ENCODE measurements around the gene PHACTR1. TPM values are rescaled to one million over a fixed set of nuclear protein-coding genes. Genes with fewer than 3 reads are reported as not detected.

PHACTR1 gene
- total and polyA plus RNA-seq, 4 donors: 0.31 to 1.5 (median 0.79) TPM

DNA sequence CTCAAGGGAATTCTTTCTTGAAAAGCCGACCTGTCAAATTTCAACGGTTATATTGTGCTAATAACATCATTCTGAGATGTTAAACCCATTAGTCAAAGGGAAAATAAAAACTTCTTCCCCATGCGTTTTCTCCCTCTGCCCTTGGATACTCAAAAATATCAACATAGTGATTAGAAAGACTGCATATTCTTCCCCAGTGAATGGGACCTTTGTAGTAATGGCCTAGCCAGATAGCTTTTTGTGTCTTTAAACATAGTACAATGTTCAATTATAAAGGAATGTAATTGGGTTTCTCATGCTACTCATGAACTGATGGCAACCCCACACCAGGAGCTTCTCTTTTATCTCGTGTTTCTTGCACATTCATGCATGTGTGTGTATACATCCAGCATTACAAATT is 69.4 kb downstream of the PHACTR1 start:
- Histone ChIP-seq H3K27me3 (ENCODE audit: control insufficient read depth in 4 of 4, insufficient read depth in 4 of 4, low read length in 3 of 4) (peaks cover 0 to 2% (median 0%) of the 10 kb centered on the region in 4 donors), H3K9ac (ENCODE audit: low read depth in 1 of 2, low read length in 2 of 2) (no peak overlapping the region), H3K4me1 (ENCODE audit: control insufficient read depth in 4 of 4, insufficient read depth in 4 of 4, low read length in 3 of 4) (no peaks in the 10 kb centered on the region), H3K4me3 (ENCODE audit: low read depth in 1 of 3, low read length in 3 of 3) (no peak overlapping the region), H3K36me3 (ENCODE audit: control insufficient read depth in 4 of 4, insufficient read depth in 3 of 4, low read depth in 1 of 4, low read length in 3 of 4) (no peaks in the 10 kb centered on the region), H3K9me3 (ENCODE audit: control insufficient read depth in 4 of 4, low read length in 3 of 4) (no peaks in the 10 kb centered on the region), H3K27ac (ENCODE audit: low read depth in 1 of 2, low read length in 2 of 2) (no peak overlapping the region)
- DNase-seq (ENCODE audit: low spot score): no peak
- TF ChIP-seq, protein P1, sequence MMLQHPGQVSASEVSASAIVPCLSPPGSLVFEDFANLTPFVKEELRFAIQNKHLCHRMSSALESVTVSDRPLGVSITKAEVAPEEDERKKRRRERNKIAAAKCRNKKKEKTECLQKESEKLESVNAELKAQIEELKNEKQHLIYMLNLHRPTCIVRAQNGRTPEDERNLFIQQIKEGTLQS (IDR thresholded peaks at IDR 0.05): no peak
- TF ChIP-seq, protein P2, sequence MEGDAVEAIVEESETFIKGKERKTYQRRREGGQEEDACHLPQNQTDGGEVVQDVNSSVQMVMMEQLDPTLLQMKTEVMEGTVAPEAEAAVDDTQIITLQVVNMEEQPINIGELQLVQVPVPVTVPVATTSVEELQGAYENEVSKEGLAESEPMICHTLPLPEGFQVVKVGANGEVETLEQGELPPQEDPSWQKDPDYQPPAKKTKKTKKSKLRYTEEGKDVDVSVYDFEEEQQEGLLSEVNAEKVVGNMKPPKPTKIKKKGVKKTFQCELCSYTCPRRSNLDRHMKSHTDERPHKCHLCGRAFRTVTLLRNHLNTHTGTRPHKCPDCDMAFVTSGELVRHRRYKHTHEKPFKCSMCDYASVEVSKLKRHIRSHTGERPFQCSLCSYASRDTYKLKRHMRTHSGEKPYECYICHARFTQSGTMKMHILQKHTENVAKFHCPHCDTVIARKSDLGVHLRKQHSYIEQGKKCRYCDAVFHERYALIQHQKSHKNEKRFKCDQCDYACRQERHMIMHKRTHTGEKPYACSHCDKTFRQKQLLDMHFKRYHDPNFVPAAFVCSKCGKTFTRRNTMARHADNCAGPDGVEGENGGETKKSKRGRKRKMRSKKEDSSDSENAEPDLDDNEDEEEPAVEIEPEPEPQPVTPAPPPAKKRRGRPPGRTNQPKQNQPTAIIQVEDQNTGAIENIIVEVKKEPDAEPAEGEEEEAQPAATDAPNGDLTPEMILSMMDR (IDR thresholded peaks at IDR 0.05; ENCODE audit: low read depth, low read length, missing input control): no peak
- no peak for TF ChIP-seq JUND (IDR thresholded peaks at IDR 0.05)
- TF ChIP-seq FOXA1 (IDR thresholded peaks at IDR 0.05): no peak
- TF ChIP-seq HNF4A (conservative IDR thresholded peaks at IDR 0.05): no peak
- TF ChIP-seq RAD21 (IDR thresholded peaks at IDR 0.05): no peak
- TF ChIP-seq, protein P3, sequence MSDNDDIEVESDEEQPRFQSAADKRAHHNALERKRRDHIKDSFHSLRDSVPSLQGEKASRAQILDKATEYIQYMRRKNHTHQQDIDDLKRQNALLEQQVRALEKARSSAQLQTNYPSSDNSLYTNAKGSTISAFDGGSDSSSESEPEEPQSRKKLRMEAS (IDR thresholded peaks at IDR 0.05): no peak
- no peak for TF ChIP-seq TAF1 (conservative IDR thresholded peaks at IDR 0.05)
- WGBS: 84% methylated on average over 4 of the region's 4 CpGs

DNA sequence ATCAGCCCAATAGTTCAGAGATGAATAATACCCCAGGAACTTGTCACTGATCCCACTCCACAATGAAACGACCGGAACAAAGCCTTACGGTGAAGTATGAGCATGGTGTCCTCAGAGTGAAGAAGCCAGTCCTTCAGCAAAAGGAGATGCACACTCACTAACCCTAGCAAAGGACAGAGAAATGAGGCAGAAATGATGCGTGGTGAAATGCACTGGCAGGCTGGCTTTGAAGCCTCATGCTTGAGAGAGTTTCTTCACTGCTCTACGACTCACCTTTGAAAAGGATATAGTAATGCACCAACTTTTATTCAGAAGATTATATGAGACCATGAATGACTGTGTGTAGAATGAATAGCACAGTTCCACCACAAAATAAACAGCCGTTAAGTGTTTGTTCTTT is 74.8 kb downstream of the PHACTR1 start:
- Histone ChIP-seq H3K4me1 (ENCODE audit: control insufficient read depth in 4 of 4, insufficient read depth in 4 of 4, low read length in 3 of 4) (no peaks in the 10 kb centered on the region), H3K4me3 (ENCODE audit: low read depth in 1 of 3, low read length in 3 of 3) (no peak overlapping the region), H3K27ac (ENCODE audit: low read depth in 1 of 2, low read length in 2 of 2) (no peak overlapping the region), H3K36me3 (ENCODE audit: control insufficient read depth in 4 of 4, insufficient read depth in 3 of 4, low read depth in 1 of 4, low read length in 3 of 4) (no peaks in the 10 kb centered on the region), H3K9me3 (ENCODE audit: control insufficient read depth in 4 of 4, low read length in 3 of 4) (no peaks in the 10 kb centered on the region), H3K9ac (ENCODE audit: low read depth in 1 of 2, low read length in 2 of 2) (no peak overlapping the region), H3K27me3 (ENCODE audit: control insufficient read depth in 4 of 4, insufficient read depth in 4 of 4, low read length in 3 of 4) (peaks cover 0 to 2% (median 0%) of the 10 kb centered on the region in 4 donors)
- 87% methylated on average over 6 of the region's 6 CpGs for WGBS
- TF ChIP-seq, protein P3 (IDR thresholded peaks at IDR 0.05): no peak
- TF ChIP-seq FOXA1 (IDR thresholded peaks at IDR 0.05) (no peak), FOXA2 (IDR thresholded peaks at IDR 0.05) (no peak), NR2F2 (IDR thresholded peaks at IDR 0.05) (no peak), RXRA (IDR thresholded peaks at IDR 0.05) (no peak), RAD21 (IDR thresholded peaks at IDR 0.05) (no peak), SP1 (IDR thresholded peaks at IDR 0.05) (no peak)
- TF ChIP-seq, protein P4, sequence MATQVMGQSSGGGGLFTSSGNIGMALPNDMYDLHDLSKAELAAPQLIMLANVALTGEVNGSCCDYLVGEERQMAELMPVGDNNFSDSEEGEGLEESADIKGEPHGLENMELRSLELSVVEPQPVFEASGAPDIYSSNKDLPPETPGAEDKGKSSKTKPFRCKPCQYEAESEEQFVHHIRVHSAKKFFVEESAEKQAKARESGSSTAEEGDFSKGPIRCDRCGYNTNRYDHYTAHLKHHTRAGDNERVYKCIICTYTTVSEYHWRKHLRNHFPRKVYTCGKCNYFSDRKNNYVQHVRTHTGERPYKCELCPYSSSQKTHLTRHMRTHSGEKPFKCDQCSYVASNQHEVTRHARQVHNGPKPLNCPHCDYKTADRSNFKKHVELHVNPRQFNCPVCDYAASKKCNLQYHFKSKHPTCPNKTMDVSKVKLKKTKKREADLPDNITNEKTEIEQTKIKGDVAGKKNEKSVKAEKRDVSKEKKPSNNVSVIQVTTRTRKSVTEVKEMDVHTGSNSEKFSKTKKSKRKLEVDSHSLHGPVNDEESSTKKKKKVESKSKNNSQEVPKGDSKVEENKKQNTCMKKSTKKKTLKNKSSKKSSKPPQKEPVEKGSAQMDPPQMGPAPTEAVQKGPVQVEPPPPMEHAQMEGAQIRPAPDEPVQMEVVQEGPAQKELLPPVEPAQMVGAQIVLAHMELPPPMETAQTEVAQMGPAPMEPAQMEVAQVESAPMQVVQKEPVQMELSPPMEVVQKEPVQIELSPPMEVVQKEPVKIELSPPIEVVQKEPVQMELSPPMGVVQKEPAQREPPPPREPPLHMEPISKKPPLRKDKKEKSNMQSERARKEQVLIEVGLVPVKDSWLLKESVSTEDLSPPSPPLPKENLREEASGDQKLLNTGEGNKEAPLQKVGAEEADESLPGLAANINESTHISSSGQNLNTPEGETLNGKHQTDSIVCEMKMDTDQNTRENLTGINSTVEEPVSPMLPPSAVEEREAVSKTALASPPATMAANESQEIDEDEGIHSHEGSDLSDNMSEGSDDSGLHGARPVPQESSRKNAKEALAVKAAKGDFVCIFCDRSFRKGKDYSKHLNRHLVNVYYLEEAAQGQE (IDR thresholded peaks at IDR 0.05): no peak
- TF ChIP-seq, protein P1 (IDR thresholded peaks at IDR 0.05): no peak
- TF ChIP-seq, protein P5, sequence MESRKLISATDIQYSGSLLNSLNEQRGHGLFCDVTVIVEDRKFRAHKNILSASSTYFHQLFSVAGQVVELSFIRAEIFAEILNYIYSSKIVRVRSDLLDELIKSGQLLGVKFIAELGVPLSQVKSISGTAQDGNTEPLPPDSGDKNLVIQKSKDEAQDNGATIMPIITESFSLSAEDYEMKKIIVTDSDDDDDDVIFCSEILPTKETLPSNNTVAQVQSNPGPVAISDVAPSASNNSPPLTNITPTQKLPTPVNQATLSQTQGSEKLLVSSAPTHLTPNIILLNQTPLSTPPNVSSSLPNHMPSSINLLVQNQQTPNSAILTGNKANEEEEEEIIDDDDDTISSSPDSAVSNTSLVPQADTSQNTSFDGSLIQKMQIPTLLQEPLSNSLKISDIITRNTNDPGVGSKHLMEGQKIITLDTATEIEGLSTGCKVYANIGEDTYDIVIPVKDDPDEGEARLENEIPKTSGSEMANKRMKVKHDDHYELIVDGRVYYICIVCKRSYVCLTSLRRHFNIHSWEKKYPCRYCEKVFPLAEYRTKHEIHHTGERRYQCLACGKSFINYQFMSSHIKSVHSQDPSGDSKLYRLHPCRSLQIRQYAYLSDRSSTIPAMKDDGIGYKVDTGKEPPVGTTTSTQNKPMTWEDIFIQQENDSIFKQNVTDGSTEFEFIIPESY (IDR thresholded peaks at IDR 0.05): no peak
- DNase-seq (ENCODE audit: low spot score): no peak

All from liver (tissue), 9 donors.